NCI-H774 (cell line): ENCODE results near the gene DAAM1.

Source experiments
- DNase-seq: peaks from one replicate; lab custom pipeline; 2025; lab: John Stamatoyannopoulos, UW

The DAAM1 gene

DNA sequence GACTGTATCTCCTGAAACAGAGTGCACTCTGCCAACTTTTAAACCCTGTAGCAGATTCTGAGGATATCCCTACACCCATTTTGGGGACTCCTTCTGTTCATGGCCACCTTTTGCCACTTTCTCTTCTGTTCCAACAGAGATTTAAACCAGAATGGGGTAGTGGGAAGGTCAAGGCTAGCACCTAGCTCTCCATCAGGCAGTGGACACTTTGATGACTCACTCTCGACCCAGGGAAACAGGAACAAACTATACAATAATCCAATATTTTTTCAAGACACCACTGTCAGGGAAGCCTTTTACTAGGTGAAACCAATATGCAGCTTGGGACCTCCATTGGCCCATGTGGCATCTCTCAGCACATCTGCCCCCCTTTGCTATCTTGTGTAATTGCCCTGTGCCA lies 103.6 kb downstream of the DAAM1 start:
- no peak for DNase-seq

DNA sequence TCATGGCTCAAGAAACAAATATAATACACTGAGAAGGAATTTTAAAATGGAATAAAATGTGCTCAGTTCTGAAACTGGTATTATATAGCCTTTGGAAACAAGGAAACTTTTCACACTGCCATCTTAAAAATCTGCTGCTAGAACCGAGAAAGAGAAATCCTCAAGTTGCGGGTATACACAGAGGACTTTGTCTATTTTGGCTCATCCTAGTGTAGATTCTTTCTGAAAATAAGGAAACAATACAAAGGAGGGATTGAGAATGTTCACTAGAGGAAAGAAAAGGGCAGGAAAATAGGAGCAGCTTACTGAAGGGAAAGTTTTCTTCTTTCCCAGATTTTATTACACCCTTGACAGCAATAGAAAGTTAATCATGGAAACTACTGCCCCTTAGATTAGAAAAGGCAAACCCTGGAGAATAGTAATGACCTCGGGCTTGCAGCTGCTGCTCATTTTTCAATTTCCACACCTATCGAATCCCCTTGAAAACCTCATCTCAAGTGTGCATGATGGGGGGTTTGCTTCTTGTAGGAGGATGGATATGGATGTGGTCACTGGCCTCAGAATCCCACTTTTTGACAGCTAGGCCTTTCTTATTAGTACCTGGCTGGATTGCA lies 104.6 kb downstream of the DAAM1 start:
- no peak for DNase-seq

DNA sequence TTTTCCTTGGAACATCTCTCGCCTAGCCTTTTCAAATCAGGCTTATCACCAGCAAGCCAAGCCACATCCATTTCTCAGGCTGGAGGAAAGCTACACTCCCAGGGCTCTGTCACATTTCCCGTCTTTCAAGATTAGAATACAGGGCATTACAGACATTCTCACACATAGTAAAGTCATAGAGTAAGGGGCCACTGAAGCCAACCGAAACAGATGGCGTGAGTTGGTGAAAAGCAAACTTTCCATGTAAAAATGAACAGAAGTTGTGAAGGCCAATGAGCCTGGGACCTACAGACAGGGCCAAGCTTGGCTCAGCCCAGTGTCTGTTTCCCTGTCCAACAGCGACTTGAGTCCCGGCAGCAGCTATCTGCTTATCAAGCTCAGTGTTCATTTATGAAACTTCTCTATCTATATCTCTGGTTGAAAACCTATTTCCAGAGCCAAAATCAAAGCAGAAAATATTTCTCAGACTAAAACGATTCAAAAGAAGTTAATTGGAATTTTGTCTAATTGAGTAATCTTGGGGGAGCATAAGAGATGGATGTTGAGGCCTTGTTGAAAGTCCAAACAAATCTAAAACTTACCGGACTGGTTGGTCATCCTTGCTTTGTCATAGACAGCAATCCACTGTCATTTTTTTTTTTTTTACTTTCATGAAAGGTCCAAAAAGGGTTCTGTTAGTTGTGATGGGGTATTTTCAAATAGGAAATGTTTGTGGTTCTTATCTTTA lies 105.6 kb downstream of the DAAM1 start:
- no peak for DNase-seq

DNA sequence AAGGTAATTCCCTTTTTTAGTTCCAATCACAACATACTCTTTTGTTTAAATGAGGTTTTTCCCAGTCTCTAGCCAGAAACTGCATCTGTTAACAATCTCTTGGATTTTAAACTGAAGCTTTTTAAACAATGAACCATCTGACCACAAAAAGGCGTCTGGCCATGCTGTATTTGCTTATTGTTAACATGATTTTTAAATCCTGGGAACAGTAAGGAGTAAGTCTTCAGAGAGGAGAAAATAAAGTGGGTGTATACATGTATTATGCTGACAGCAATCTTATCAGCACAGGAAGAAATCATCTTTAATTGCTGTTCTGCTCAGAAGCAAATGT lies 106.2 kb downstream of the DAAM1 start:
- no peak for DNase-seq

GRCh38 chr14:59295951-59296350 lies 107.5 kb downstream of the DAAM1 start:
- DNase-seq: no peak

DNA sequence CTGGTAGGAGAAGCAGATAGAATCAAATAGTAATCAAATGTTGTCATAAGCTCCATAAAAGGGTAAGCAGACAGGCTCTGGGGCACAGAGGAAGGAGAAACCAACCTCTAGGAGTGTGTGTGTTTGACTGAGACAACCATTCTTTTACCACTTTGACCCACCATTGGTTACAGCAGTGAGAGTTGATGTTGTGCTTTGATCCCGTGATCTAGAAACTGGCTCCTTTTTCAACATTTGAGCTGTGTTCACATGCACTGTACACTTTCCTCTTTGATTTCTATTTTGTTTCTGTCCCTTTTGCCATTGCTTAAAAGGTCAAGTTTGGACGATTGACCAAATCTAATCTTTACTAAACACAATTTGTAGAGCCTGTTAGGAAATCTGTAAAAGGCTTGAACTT lies 108.0 kb downstream of the DAAM1 start:
- DNase-seq: no peak

GRCh38 chr14:59297071-59297776 lies 108.8 kb downstream of the DAAM1 start:
- no peak for DNase-seq

DNA sequence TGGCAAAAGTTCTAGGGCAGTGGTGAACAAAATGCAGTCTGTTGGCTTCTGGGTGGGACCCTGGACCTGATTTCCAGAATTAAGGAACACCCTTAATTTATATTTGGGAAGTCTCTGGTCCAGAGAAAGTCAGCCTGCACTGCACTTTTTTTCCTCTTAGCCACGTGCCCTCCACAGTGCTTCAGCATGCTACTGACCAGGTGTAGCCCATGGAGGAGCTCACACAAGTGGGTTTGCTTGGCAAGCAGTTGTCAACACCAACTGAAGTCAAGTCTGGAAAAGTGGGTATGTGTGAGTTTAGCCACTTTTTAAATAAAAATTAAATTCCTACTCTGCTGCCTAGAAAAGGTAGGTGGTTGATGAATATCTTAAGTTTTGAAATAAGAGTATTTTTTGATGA lies 111.3 kb downstream of the DAAM1 start:
- no peak for DNase-seq

DNA sequence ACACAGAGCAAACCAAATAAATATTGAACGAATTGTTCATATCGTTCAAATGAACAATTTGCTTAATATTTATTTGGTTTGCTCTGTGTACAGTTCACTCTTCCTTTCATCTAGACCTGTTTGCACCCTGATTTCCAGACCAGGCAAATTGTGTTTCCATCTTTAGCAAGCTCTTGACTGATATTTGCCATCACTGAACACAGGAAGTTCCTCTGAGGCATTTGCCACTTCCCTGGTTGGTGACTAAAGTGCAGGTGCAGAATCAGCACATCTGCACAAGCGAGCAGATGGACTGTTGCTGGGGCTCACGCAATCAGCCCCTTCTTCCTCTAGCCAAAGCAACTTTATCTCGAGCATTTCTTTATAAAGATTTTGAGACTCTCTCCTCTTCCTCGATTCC lies 112.9 kb downstream of the DAAM1 start:
- peak; percentile 29 for DNase-seq

DNA sequence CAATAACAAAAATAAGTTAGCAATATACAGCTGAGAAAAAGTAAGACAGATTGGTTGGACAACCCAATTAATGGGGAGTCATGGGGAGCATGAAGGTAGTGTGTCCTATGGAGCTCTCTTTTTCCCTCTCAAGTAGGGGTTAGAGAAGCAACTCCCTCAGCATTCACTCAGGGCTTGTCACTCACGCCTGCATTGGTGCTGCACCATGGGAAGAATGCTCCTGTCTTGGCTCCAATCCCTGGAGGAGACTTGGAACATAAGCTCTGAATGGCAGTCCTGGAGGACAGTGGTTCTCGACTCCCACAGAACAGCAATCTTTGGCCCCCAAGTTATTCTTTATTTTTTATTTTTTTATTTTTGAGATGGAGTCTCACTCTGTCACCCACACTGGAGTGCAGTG lies 113.8 kb downstream of the DAAM1 start:
- DNase-seq: no peak

DNA sequence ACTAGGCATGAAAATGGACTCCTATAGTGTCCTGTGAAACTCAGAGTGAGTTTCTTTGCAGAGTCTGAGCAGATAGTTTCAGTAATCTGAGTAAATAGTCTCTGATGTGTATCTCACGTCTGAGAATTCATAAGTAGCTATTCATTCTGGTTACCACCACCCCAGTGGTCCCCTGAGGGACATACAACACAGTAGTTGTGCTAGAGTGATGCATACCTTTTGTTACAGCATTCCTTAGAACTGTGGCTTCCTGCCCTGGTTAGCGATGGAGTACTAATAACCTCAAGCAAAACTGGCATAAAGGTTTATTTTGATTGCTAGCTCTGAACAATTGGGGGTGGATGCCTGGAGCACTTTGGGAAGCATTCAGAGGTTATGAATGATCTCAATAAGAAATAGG lies 114.7 kb downstream of the DAAM1 start:
- DNase-seq: no peak

DNA sequence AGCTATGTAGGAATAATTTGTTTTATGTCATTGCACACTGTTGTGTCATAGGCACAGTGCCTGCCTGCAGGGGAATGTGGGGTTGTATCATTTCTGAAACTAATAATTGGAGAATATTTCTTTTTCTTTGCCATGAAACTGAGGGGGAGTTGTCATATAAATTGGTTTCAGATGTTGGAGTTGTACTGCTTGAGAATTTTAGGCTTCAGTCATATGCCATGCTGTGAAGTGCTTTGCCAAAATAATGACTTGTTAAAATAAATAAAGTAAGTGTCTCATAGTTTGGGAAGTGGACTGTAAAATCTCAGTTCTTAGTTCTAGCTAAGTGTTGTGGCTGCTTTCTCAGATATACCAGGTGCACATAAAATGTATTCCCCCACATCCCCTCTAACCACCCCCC lies 116.8 kb downstream of the DAAM1 start:
- no peak for DNase-seq

DNA sequence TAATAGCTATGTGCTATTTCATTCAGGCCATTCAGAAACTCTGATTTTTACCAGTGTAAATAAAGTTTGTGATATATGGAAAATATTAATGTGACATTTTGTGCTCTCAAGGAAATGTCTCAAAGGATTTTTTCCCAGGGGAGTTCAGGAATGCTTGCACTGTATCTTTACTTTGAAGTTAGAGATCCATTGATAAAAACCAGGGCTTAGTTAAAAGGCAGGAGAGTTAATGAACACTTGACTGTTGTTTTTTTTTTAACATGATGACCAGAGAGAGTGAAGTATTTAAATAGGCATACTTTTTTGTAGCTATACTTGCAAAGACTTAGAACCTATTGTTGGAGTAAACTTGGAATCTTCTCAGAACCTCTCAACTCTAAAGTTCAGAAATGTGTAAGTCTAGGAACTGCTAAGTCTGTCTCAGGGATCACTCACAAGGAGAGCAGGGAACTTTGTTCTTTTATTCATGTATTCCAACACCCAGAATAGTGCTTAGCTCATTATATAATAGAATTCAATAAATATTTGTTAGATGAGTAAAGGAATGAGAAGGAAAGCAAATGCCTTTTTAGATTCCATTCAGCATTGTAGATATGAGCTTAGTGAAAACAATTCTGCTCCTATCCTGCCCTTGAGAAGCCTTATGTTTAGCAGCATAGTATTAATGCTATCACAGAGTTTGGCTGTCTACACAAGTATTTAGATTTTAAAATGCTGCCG lies 117.5 kb downstream of the DAAM1 start:
- no peak for DNase-seq

- DNase-seq: no peak
Measured at GRCh38 chr14:59306775-59307174, 118.3 kb downstream of the DAAM1 start.

DNA sequence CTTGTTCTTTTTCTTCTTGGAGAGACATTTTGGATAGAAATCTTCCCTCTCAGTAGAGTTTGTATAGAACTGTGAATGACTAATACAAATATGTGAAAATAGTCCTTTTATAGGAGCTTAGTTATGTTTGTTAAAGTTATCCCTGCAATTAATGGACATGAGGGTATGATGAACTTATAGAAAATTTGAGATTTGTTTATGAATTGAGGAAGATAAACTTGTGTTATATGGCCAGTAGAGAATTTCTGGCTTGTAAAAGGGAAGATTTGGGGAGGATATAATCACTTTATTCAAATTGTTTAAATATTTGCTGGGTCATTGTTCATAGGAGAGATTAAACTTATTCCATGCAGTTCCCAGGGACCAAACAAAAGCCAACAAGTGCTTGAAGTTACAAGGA lies 119.6 kb downstream of the DAAM1 start:
- DNase-seq: no peak

DNA sequence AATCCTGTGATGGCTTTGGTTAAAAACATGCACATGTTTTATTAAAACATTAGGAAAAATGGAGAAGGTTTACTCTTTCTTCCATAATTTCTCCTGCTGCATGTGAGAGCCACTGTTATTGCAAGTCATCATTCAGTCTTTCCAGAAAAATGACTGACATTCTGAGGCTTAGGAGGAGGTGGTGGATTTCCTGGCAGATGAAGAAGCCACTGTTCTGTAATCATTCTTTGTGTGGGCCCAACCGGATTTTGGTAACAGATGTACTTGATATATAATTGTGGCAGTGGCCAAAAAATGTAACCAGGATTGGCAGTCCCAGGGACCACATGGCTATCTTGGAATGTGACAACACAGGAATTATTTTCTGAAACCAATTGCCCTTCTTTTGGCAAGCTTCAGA lies 120.2 kb downstream of the DAAM1 start:
- no peak for DNase-seq

DNA sequence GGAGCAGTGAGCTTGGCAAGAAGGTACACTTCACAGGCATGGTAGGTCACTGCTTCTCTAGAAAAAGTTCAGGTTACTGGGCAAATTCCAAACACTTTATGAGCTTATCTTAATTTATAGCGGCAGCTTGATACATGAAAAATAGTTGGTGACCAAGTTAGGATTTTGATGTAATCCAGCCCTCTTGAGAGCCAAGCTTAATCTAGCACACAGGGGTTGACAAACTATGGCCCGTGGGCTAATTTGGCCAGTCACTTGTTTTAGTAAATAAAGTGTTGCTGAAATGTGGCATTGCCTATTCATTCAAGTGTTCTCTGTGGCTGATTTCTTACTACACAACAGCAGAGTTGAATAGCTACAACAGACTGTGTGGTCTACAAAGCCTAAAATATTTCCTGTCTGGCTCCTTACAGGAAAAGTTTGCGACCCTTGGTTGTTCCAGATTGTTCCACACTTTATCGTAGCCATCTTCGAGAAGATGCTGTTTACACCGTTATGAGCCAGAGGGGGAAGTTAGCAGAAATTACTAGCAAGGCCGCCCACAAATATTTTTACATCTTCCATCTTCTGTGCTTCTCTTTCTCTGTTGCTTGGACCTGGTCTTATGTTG lies 120.9 kb downstream of the DAAM1 start:
- no peak for DNase-seq

DNA sequence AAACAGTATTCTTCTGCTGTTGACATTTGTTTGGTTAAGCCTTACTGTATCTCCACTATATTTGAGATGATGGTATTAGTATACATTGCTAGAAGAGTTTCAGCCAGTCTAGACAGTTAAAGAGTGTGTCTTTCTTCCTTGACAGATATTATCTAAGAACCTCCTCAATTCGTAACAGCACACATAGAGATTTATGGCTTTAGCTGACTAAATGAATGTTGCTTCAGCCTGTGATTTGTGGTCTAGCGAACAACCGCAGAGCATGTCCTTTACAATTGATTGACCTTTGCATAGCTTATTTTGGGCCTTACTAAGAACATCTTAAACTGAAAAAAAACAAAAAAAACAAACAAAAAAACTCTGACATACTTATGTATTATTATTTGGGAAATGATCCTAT lies 122.2 kb downstream of the DAAM1 start:
- DNase-seq: no peak

DNA sequence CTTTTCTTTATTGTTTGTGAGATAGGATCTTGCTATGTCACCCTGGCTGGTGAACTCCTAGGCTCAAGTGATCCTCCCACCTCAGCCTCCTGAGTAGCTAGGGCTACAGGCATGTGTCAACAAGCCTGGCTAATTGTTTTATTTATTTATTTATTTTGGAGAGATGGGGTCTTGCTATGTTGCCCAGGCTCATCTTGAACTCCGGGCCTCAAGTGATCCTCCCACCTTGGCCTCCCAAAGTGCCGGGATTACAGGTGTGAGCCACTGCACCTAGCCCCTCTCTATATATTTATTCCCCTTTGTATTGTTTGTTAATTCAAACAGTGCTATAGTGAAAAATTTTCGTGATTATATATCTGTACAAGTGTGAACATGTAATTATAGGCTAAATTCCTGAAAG lies 123.3 kb downstream of the DAAM1 start:
- DNase-seq: no peak

DNA sequence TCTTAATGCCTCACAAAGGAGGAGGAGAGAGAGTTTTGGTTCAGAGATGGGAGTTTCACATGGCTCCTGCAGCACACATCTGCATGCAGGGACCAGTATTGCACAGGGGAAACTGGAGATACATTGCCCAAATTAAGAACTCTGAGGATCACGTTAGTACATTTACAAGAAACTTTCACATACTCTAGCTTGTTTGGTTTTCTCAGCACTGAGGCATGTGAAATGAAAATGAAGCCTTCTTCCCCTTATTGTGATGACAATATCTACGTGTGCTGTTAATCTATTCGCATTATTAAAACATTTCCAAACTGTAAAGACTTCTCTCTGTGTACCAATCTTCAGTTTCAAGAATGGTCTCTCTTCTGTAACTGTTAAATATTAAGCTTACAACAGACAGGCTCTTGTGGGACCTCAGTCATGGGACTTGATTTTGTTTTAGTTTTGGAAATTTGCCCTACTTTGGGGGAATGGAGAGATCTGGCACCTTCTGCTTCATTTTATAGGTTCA lies 124.7 kb downstream of the DAAM1 start:
- no peak for DNase-seq

GRCh38 chr14:59313658-59314608 lies 125.5 kb downstream of the DAAM1 start:
- no peak for DNase-seq
